NCI-H1417 treated with DMSO at 0.1 percent for 48 hours (cell line): ENCODE data around the gene ING2.
"Not testable (repeated sequence)": the region's sequence is repeated elsewhere in the genome, so short reads cannot be mapped to it uniquely, and the experiment has no call there.

Experiments
- DNase-seq: peaks from one replicate; lab custom pipeline; 2025; lab: John Stamatoyannopoulos, UW

ING2 gene

GRCh38 chr4:183504930-183505610 is at the start of gene ING2:
Gene ING2 (plus strand): TSS chr4:183505058. CDS start chr4:183505196, 138 bp downstream.
- DNase-seq, result peak; percentile 60

- no peak for DNase-seq
Observed at GRCh38 chr4:183455431-183456195, 49.2 kb upstream of the ING2 start.

GRCh38 chr4:183458005-183458404 is 46.9 kb upstream of the ING2 start:
- DNase-seq, result no peak

- DNase-seq, result not testable (repeated sequence)
Observed at GRCh38 chr4:183463903-183464619, 40.8 kb upstream of the ING2 start.

- not testable (repeated sequence) for DNase-seq
Observed at GRCh38 chr4:183465879-183466278, 39.0 kb upstream of the ING2 start.

- DNase-seq, result no peak
Observed at GRCh38 chr4:183467246-183467645, 37.6 kb upstream of the ING2 start.

GRCh38 chr4:183468210-183469095 is 36.4 kb upstream of the ING2 start:
- no peak for DNase-seq

GRCh38 chr4:183469285-183469684 is 35.6 kb upstream of the ING2 start:
- DNase-seq, result no peak

GRCh38 chr4:183469936-183470335 is 34.9 kb upstream of the ING2 start:
- no peak for DNase-seq

GRCh38 chr4:183470821-183471220 is 34.0 kb upstream of the ING2 start:
- no peak for DNase-seq

- DNase-seq, result peak; percentile 13
Observed at GRCh38 chr4:183471946-183472708, 32.7 kb upstream of the ING2 start.

GRCh38 chr4:183478123-183478522 is 26.7 kb upstream of the ING2 start:
- DNase-seq, result no peak

GRCh38 chr4:183478926-183479325 is 25.9 kb upstream of the ING2 start:
- DNase-seq, result no peak

GRCh38 chr4:183482515-183483095 is 22.3 kb upstream of the ING2 start:
- not testable (repeated sequence) for DNase-seq

GRCh38 chr4:183483997-183484396 is 20.9 kb upstream of the ING2 start:
- no peak for DNase-seq

- DNase-seq, result no peak
Observed at GRCh38 chr4:183485411-183486160, 19.3 kb upstream of the ING2 start.

GRCh38 chr4:183492791-183493222 is 12.1 kb upstream of the ING2 start:
- DNase-seq, result no peak

GRCh38 chr4:183493246-183493645 is 11.6 kb upstream of the ING2 start:
- no peak for DNase-seq

- DNase-seq, result no peak
Observed at GRCh38 chr4:183495184-183495583, 9.7 kb upstream of the ING2 start.

- DNase-seq, result no peak
Observed at GRCh38 chr4:183499389-183499788, 5.5 kb upstream of the ING2 start.
